ENCODE data around the gene SFMBT1. TPM values are rescaled to one million over a fixed set of nuclear protein-coding genes. Genes with fewer than 3 reads are reported as not detected.

Gene SFMBT1
- total and polyA plus RNA-seq, 2 of the 8 experiments (the other 6 are each of a cell fraction or from before 2014, with no cell fraction given) = 8.1 to 16.8 TPM

- CTCF ChIA-PET (ENCODE audit: partially characterized antibody) = interaction anchor here (0.6 kb wide), 1 partner anchor 34 kb away, joined by 3 read pairs; no protein-coding TSS in a partner anchor
- no peak overlapping the region for H4K91ac ChIP-seq (replicated peaks; ENCODE audit: insufficient read length, low read length)
- H2AFZ ChIP-seq (ENCODE audit: low read length) = no peak overlapping the region
- 0 out of 2 replicates have a peak overlapping the region, but pooled peaks have one; percentile 39 for H3K18ac ChIP-seq (ENCODE audit: extremely low read depth, low read length)
- peak; percentile 52 for FAIRE-seq
- no peak overlapping the region for H2BK5ac ChIP-seq (ENCODE audit: low read depth, low read length)
- H2BK12ac ChIP-seq (ENCODE audit: low read depth, low read length) = no peak overlapping the region
- H2BK120ac ChIP-seq (replicated peaks; ENCODE audit: low read depth, low read length) = no peak overlapping the region
- H2BK15ac ChIP-seq (ENCODE audit: low read length) = no peak overlapping the region
- 83% methylated on average over 5 of the region's 5 CpGs; no CpG with 5 or more reads in 1 of the 2 experiments for WGBS, 2 experiments (ENCODE audit: extremely low coverage in 1 of 2, insufficient coverage in 1 of 2, insufficient read length in 1 of 2, insufficient replicate concordance in 2 of 2, low coverage in 1 of 2, low lambda C conversion rate in 2 of 2, missing lambda C conversion rate in 1 of 2)
- H2AK5ac ChIP-seq (ENCODE audit: low read depth, low read length) = no peak overlapping the region
- DNase-seq (ENCODE audit: low read depth in 1 of 2, low spot score in 2 of 2) = no peak
- peaks cover 5% of the 10 kb centered on the region; the same call in 1 of the 2 replicates for H3K79me1 ChIP-seq (ENCODE audit: low read depth, low read length)
- H3K14ac ChIP-seq (ENCODE audit: insufficient read length) = no peak overlapping the region
- no peaks in the 10 kb centered on the region for H3K36me3 ChIP-seq (ENCODE audit: control insufficient read depth in 2 of 4, insufficient read depth in 4 of 4, low read length in 3 of 4)
- peaks cover 0 to 4% of the 10 kb centered on the region in 2 experiments; a peak in 2 of 4 replicates for H3K79me2 ChIP-seq (ENCODE audit: control insufficient read depth in 1 of 2, insufficient read depth in 2 of 2, low read length in 2 of 2)
- H3K9ac ChIP-seq (replicated peaks in 1 of 4; ENCODE audit: extremely low read depth in 1 of 4, low read depth in 3 of 4, low read length in 3 of 4) = no peak overlapping the region
- H4K5ac ChIP-seq (ENCODE audit: insufficient read length, low read depth, low read length) = no peak overlapping the region
- H3K27ac ChIP-seq (ENCODE audit: low read depth, low read length) = no peak overlapping the region
- H4K8ac ChIP-seq (ENCODE audit: extremely low read depth, insufficient read depth, low read length) = no peak overlapping the region
- no peak overlapping the region for H3K4me3 ChIP-seq (ENCODE audit: extremely low read depth in 1 of 4, insufficient read depth in 2 of 4, low read depth in 3 of 4, low read length in 4 of 4)
- no peak overlapping the region for H3K4me2 ChIP-seq (ENCODE audit: insufficient read depth in 1 of 2, low read depth in 2 of 2, low read length in 2 of 2)
- no peak overlapping the region for H3K56ac ChIP-seq (replicated peaks; ENCODE audit: insufficient read length, low read depth, low read length)
- H4K20me1 ChIP-seq (replicated peaks in 1 of 2; ENCODE audit: control insufficient read depth in 1 of 2, insufficient read depth in 2 of 2, low read length in 2 of 2) = peaks cover 0 to 1% of the 10 kb centered on the region in 2 experiments
- peaks cover 0 to 2% (median 0%) of the 10 kb centered on the region in 4 experiments; a peak in 2 of 7 replicates for H3K4me1 ChIP-seq (replicated peaks in 1 of 4; ENCODE audit: control insufficient read depth in 3 of 4, insufficient read depth in 4 of 4, low read length in 3 of 4)
- H3K23me2 ChIP-seq (ENCODE audit: low read depth, low read length) = no peaks in the 10 kb centered on the region
- no peak overlapping the region for H3K23ac ChIP-seq (ENCODE audit: insufficient read length)
- no peak overlapping the region for H2BK20ac ChIP-seq (ENCODE audit: low read length)
- H3K9me3 ChIP-seq (ENCODE audit: insufficient read depth in 2 of 2, low read depth in 1 of 2, low read length in 1 of 2) = no peaks in the 10 kb centered on the region
- no peak overlapping the region for H3K4ac ChIP-seq (replicated peaks; ENCODE audit: insufficient read length, low read depth, low read length)
- no peaks in the 10 kb centered on the region for H3K27me3 ChIP-seq (replicated peaks in 1 of 4; ENCODE audit: control insufficient read depth in 3 of 4, extremely low read depth in 1 of 4, insufficient read depth in 3 of 4, low read length in 3 of 4)
- POLR2A ChIA-PET (ENCODE audit: partially characterized antibody) = interaction anchor here (0.8 kb wide), 1 partner anchor 299 kb away, joined by 3 read pairs; no protein-coding TSS in a partner anchor
- TF ChIP-seq CBX5 (IDR thresholded peaks at IDR 0.05; ENCODE audit: low read depth, low read length) (no peak), HDAC6 (IDR thresholded peaks at IDR 0.05; ENCODE audit: low read depth, low read length) (no peak), FOSL1 (IDR thresholded peaks at IDR 0.05; ENCODE audit: insufficient read depth, low read depth, low read length) (no peak), SUZ12 (IDR thresholded peaks at IDR 0.05; ENCODE audit: low read length) (no peak), GABPA (IDR thresholded peaks at IDR 0.05; ENCODE audit: borderline replicate concordance, insufficient read depth, low read length) (no peak), HDAC2 (IDR thresholded peaks at IDR 0.05; ENCODE audit: borderline replicate concordance in 1 of 2, low read depth in 2 of 2, low read length in 2 of 2) (no peak), RAD21 (IDR thresholded peaks at IDR 0.05 in 1 of 2, conservative IDR thresholded peaks at IDR 0.05 in 1 of 2; ENCODE audit: low read depth in 2 of 2, low read length in 2 of 2) (no peak), ZNF274 (IDR thresholded peaks at IDR 0.05; ENCODE audit: borderline replicate concordance, extremely low read depth, low read length) (no peak), RNF2 (IDR thresholded peaks at IDR 0.05; ENCODE audit: borderline replicate concordance, low read depth, low read length, missing control alignments, poor library complexity, severe bottlenecking) (no peak), CHD2 (IDR thresholded peaks at IDR 0.05; ENCODE audit: low read length) (no peak)
These were observed 66.5 kb downstream of the SFMBT1 start for GRCh38 chr3:52979190-52979983.
